Smooth muscle cell (in vitro differentiated cells): ENCODE data around the gene EIF2A. TPM values are rescaled to one million over a fixed set of nuclear protein-coding genes. Genes with fewer than 3 reads are reported as not detected.

Experiments
- DNase-seq: peaks from one replicate; lab custom pipeline; 2025; ENCODE audit not compliant: unreplicated experiment; lab: John Stamatoyannopoulos, UW
- H2AFZ ChIP-seq: fragments of 200-600 bp; sonication (generic); 2 replicates; pipeline ENCODE4 v1.6.0; 2016; ENCODE audit warnings: antibody characterized with exemption, low read depth, mild to moderate bottlenecking
- H3F3A ChIP-seq: fragments of 200-600 bp; sonication (generic); 2 replicates; pipeline ENCODE4 v1.6.0; 2017; ENCODE audit warnings: antibody characterized with exemption, low read depth
- H3K27ac ChIP-seq: fragments of 200-600 bp; sonication (generic); 2 replicates; pipeline ENCODE4 v1.5.1; 2016; ENCODE audit warnings: low read depth, mild to moderate bottlenecking
- H3K27me3 ChIP-seq: fragments of 200-600 bp; sonication (generic); 2 replicates; pipeline ENCODE4 v1.6.1; 2016; ENCODE audit warnings: low read depth, mild to moderate bottlenecking
- H3K36me3 ChIP-seq: fragments of 200-600 bp; sonication (generic); 2 replicates; pipeline ENCODE4 v1.5.1; 2016; ENCODE audit warnings: low read depth
- H3K4me1 ChIP-seq: fragments of 200-600 bp; sonication (generic); 2 replicates; pipeline ENCODE4 v1.5.1; 2016; ENCODE audit warnings: low read depth
- H3K4me2 ChIP-seq: fragments of 200-600 bp; sonication (generic); 2 replicates; pipeline ENCODE4 v1.6.0; 2016; ENCODE audit warnings: mild to moderate bottlenecking
- H3K4me3 ChIP-seq: fragments of 200-600 bp; sonication (generic); 2 replicates; pipeline ENCODE4 v1.5.1; 2016; ENCODE audit warnings: mild to moderate bottlenecking
- H3K79me2 ChIP-seq: fragments of 200-600 bp; sonication (generic); 2 replicates; pipeline ENCODE4 v1.6.0; 2016; ENCODE audit warnings: low read depth, mild to moderate bottlenecking
- H3K9ac ChIP-seq: fragments of 200-600 bp; sonication (generic); 2 replicates; pipeline ENCODE4 v1.6.0; 2016; ENCODE audit warnings: low read depth
- H3K9me3 ChIP-seq: fragments of 200-600 bp; sonication (generic); replicated peaks from 2 replicates; pipeline ENCODE4 v1.5.1; 2016; ENCODE audit warnings: low read depth
- H4K20me1 ChIP-seq: fragments of 200-600 bp; sonication (generic); 2 replicates; pipeline ENCODE4 v1.6.0; 2016; ENCODE audit warnings: low read depth
- WGBS: methylation state at CpG from one replicate; pipeline ENCODE4 v1.1.7; 2016; ENCODE audit warnings: low lambda C conversion rate; 5-methylcytosine and 5-hydroxymethylcytosine counted together
- polyA plus RNA-seq: library from polyadenylated mRNA; unstranded; fragments of >200 nt; fragmentation: Nextera tagmentation; extraction: Ambion mirVana; gene quantifications from 2 replicates; pipeline ENCODE4 v1.2.1, GENCODE V29; 2016
- total RNA-seq: library from RNA; depleted of rRNA; stranded (reverse); fragments of >200 nt; gene quantifications from 2 replicates; pipeline ENCODE4 v1.2.3, GENCODE V29; 2014
- TF ChIP-seq, protein P1 (sequence below): fragments of 200-600 bp; sonication (generic); IDR thresholded peaks from 2 replicates; pipeline ENCODE4 v1.5.1; 2017; ENCODE audit warnings: borderline replicate concordance, mild to moderate bottlenecking, antibody characterized with exemption; ENCODE audit not compliant: insufficient read depth, poor library complexity, severe bottlenecking

EIF2A gene
- total and polyA plus RNA-seq, 2 experiments from 2014 or later = 34.0 to 166 TPM

- TF ChIP-seq, protein P1, sequence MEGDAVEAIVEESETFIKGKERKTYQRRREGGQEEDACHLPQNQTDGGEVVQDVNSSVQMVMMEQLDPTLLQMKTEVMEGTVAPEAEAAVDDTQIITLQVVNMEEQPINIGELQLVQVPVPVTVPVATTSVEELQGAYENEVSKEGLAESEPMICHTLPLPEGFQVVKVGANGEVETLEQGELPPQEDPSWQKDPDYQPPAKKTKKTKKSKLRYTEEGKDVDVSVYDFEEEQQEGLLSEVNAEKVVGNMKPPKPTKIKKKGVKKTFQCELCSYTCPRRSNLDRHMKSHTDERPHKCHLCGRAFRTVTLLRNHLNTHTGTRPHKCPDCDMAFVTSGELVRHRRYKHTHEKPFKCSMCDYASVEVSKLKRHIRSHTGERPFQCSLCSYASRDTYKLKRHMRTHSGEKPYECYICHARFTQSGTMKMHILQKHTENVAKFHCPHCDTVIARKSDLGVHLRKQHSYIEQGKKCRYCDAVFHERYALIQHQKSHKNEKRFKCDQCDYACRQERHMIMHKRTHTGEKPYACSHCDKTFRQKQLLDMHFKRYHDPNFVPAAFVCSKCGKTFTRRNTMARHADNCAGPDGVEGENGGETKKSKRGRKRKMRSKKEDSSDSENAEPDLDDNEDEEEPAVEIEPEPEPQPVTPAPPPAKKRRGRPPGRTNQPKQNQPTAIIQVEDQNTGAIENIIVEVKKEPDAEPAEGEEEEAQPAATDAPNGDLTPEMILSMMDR = peak; percentile 21
- Histone ChIP-seq H3K4me2 (peak within 1 kb of the TSS; percentile 82), H3K4me3 (peak within 1 kb of the TSS; percentile 61), H2AFZ (peak within 1 kb of the TSS; percentile 58), H3K9ac (peak within 1 kb of the TSS; percentile 72), H3K27me3 (no peaks in the 10 kb centered on the region), H3K27ac (peak within 1 kb of the TSS; percentile 73), H3K9me3 (no peaks in the 10 kb centered on the region), H3F3A (no peaks in the 10 kb centered on the region), H3K36me3 (no peaks in the 10 kb centered on the region), H3K79me2 (peaks cover 59% of the 10 kb centered on the region), H3K4me1 (peaks cover 33% of the 10 kb centered on the region), H4K20me1 (peaks cover 45% of the 10 kb centered on the region)
- WGBS = under 1% methylated on average over 61 of the region's 69 CpGs
- peak; percentile 89 for DNase-seq
These were observed 56.8 kb downstream of the EIF2A start, which contains the start of gene SELENOT for GRCh38 chr3:150603153-150603979. Gene SELENOT, plus strand, starts transcription at chr3:150603321. Its CDS starts 42 bp downstream, at chr3:150603363.

DNA sequence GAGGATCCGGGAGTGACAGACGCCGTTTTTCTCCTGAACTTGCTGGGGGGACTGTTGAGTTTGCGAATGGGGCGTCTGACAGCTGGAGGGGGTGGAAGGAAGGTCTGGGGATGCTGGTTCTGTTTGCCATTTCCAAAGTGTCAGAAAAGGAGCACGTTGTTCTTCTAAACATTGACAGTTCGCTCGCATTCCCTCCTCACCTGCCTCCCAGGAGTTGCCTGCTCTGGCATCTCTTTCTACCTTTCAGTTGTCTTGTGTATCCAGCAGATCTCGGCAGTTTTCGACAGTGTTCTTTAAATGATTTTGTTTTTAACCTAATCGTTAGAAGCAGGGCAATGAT, 57.4 kb downstream of the EIF2A start:
- Histone ChIP-seq H3K36me3 (no peaks in the 10 kb centered on the region), H3K27ac (peak overlapping the region; percentile 73), H3K4me2 (peak overlapping the region; percentile 82), H3K4me3 (peak overlapping the region; percentile 61), H3K9me3 (no peaks in the 10 kb centered on the region), H3K4me1 (peaks cover 34% of the 10 kb centered on the region), H2AFZ (peak overlapping the region; percentile 8), H3K27me3 (no peaks in the 10 kb centered on the region), H4K20me1 (peaks cover 51% of the 10 kb centered on the region), H3K9ac (peak overlapping the region; percentile 72), H3K79me2 (peaks cover 64% of the 10 kb centered on the region), H3F3A (no peaks in the 10 kb centered on the region)
- no peak for DNase-seq
- TF ChIP-seq, protein P1 = no peak
- WGBS = 5% methylated on average over 11 of the region's 11 CpGs

- H3K9me3 ChIP-seq = no peaks in the 10 kb centered on the region
- no peak overlapping the region for H3K27ac ChIP-seq
- peaks cover 27% of the 10 kb centered on the region for H3K4me1 ChIP-seq
- TF ChIP-seq, protein P1 = no peak
- no peaks in the 10 kb centered on the region for H3F3A ChIP-seq
- no peak overlapping the region for H3K4me3 ChIP-seq
- DNase-seq = no peak
- no peaks in the 10 kb centered on the region for H3K36me3 ChIP-seq
- H3K9ac ChIP-seq = no peak overlapping the region
- H4K20me1 ChIP-seq = peaks cover 72% of the 10 kb centered on the region
- no peaks in the 10 kb centered on the region for H3K27me3 ChIP-seq
- WGBS = 87% methylated on average over 9 of the region's 9 CpGs
- H3K79me2 ChIP-seq = peaks cover 86% of the 10 kb centered on the region
- no peak overlapping the region for H3K4me2 ChIP-seq
- H2AFZ ChIP-seq = no peak overlapping the region
These were observed 59.5 kb downstream of the EIF2A start for GRCh38 chr3:150605998-150606641.
